ENCODE measurements around the gene FMN1.

Gene FMN1, protein sequence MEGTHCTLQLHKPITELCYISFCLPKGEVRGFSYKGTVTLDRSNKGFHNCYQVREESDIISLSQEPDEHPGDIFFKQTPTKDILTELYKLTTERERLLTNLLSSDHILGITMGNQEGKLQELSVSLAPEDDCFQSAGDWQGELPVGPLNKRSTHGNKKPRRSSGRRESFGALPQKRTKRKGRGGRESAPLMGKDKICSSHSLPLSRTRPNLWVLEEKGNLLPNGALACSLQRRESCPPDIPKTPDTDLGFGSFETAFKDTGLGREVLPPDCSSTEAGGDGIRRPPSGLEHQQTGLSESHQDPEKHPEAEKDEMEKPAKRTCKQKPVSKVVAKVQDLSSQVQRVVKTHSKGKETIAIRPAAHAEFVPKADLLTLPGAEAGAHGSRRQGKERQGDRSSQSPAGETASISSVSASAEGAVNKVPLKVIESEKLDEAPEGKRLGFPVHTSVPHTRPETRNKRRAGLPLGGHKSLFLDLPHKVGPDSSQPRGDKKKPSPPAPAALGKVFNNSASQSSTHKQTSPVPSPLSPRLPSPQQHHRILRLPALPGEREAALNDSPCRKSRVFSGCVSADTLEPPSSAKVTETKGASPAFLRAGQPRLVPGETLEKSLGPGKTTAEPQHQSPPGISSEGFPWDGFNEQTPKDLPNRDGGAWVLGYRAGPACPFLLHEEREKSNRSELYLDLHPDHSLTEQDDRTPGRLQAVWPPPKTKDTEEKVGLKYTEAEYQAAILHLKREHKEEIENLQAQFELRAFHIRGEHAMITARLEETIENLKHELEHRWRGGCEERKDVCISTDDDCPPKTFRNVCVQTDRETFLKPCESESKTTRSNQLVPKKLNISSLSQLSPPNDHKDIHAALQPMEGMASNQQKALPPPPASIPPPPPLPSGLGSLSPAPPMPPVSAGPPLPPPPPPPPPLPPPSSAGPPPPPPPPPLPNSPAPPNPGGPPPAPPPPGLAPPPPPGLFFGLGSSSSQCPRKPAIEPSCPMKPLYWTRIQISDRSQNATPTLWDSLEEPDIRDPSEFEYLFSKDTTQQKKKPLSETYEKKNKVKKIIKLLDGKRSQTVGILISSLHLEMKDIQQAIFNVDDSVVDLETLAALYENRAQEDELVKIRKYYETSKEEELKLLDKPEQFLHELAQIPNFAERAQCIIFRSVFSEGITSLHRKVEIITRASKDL (N-terminal part only)

DNA sequence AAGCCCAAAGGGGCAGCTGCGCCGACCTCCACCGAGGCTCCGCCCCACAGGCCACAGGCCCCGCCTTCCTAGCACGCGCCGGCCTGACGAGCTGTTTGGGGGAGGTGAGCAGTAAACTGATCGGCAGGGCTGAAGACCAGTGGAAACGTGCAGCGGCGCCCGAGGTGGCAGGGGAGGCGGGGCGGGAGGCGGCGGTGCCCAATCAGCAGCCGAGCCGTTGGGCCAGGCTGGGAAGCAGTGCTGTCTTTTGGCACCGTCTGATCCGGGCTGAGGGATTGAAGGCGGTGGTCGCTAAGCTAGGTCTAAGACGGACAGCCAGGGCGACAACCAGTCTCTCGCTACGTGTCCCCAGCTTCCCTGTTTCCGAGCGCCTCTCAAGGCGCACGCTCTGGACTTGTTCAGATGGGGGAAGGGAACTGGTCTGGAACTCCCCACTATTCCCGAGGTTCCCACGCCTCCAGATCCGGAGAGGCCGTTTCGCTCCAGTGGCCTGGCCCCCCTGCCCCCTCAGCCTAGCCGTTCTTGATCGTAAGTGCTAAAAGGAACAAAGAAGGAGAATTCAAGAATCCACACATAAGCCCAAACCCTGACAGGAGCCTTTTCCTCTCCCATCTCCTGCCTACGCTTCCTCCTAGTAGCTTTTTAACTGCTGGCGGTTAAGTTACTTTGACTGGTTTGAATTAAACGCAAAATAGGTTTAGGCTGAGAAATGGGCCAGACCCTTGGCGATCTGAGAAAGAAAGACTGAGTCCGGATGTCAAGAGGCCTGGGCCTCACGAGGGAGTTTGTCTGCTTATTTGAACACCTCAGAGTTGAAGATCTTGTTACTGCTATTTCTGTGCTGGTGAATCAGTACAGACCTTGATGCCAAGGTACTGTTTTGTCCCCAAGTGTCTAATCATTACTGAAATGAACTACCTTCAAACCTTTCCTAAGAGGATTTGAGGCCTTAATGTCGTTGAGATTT is at the start of gene FMN1:
Gene FMN1, minus strand, starts transcription at position 11 of the 967 bp plus-strand sequence. CDS start 39,800 bp downstream, outside the sequence.
- H3K27ac ChIP-seq (ENCODE audit: low read depth, low read length): no peak within 1 kb of the TSS
- no peaks in the 10 kb centered on the region for H3K36me3 ChIP-seq (ENCODE audit: insufficient read depth, low read length)
- no peaks in the 10 kb centered on the region for H3K4me1 ChIP-seq (ENCODE audit: control insufficient read depth, insufficient read depth, low read length, unreplicated experiment)
- H3K4me3 ChIP-seq (ENCODE audit: low read depth, low read length): peak within 1 kb of the TSS; percentile 78
- peaks cover 38% of the 10 kb centered on the region for H3K27me3 ChIP-seq (ENCODE audit: insufficient read depth, low read length)
- H2AFZ ChIP-seq (ENCODE audit: low read length, unreplicated experiment): peak within 1 kb of the TSS; percentile 83
- H3K79me2 ChIP-seq (ENCODE audit: control insufficient read depth, insufficient read depth, low read length, unreplicated experiment): no peaks in the 10 kb centered on the region

DNA sequence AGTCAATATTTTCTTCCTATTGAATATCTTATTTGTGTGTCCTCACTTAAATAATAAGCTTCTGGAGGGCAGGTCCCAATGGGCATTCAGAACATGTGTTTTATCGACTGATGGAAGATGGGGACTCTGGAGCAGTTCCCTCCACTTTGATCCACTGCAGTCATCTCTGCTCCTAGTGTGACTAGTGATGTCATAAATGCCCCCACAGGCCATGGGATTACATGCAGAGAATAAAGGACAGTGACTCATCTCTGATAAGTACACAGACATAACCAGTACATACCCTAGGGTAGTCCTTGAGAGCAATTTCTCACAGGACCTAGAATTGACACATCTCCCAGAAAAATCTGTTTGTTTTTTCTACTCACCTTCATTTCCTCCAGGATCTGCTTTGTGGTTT is 49.4 kb upstream of the FMN1 start:
- Histone ChIP-seq H3K36me3 (ENCODE audit: insufficient read depth, low read length) (no peaks in the 10 kb centered on the region), H3K27ac (ENCODE audit: low read depth, low read length) (peak overlapping the region; percentile 98), H3K27me3 (ENCODE audit: insufficient read depth, low read length) (no peaks in the 10 kb centered on the region), H2AFZ (ENCODE audit: low read length, unreplicated experiment) (no peak overlapping the region), H3K4me1 (ENCODE audit: control insufficient read depth, insufficient read depth, low read length, unreplicated experiment) (peaks cover 40% of the 10 kb centered on the region), H3K4me3 (ENCODE audit: low read depth, low read length) (no peak overlapping the region), H3K79me2 (ENCODE audit: control insufficient read depth, insufficient read depth, low read length, unreplicated experiment) (no peaks in the 10 kb centered on the region)

DNA sequence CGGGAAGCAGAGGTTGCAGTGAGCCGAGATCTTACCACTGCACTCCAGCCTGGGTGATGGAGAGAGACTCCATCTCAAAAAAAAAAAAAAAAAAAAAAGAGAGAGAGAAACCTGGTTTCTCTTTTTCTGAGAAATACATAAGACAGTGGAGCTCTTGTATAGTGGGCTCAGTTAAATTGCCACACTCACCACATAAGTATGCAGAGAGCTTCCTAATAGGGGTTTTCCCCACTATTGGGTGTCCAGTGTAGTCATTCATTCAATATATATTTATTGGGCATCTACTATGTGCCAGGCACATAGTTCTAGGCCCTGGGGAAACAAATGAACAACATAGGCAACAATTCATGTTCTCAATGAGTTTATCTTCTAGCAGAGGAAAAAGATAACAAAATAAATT is 48.9 kb upstream of the FMN1 start:
- Histone ChIP-seq H2AFZ (ENCODE audit: low read length, unreplicated experiment) (no peak overlapping the region), H3K27ac (ENCODE audit: low read depth, low read length) (peak overlapping the region; percentile 98), H3K27me3 (ENCODE audit: insufficient read depth, low read length) (no peaks in the 10 kb centered on the region), H3K36me3 (ENCODE audit: insufficient read depth, low read length) (no peaks in the 10 kb centered on the region), H3K4me3 (ENCODE audit: low read depth, low read length) (no peak overlapping the region), H3K4me1 (ENCODE audit: control insufficient read depth, insufficient read depth, low read length, unreplicated experiment) (peaks cover 40% of the 10 kb centered on the region), H3K79me2 (ENCODE audit: control insufficient read depth, insufficient read depth, low read length, unreplicated experiment) (no peaks in the 10 kb centered on the region)

DNA sequence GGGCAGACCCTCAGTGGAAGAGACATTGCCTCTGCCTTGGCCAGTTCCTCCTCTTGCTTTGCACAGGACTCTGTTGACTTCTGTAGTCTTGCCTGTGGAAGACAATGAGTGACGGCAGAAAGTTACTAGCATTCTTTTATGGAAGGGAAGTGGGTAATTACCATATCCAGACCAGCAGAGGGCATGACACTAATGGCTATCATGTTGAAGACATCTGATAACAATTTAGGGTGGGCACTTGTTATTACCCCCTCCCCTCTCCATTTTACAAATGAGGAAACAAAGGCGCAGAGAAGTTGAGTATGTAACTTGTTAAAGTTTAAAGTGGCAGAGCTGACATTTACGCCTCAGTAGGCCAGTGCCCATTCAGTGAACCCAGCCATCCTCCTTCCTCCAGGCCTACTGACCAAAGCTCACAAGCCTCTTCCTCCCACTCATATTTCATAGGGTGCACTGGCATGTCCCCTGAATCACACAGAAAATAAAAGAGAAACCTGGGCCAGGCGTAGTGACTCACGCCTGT is 48.2 kb upstream of the FMN1 start:
- Histone ChIP-seq H3K79me2 (ENCODE audit: control insufficient read depth, insufficient read depth, low read length, unreplicated experiment) (no peaks in the 10 kb centered on the region), H3K4me1 (ENCODE audit: control insufficient read depth, insufficient read depth, low read length, unreplicated experiment) (peaks cover 40% of the 10 kb centered on the region), H2AFZ (ENCODE audit: low read length, unreplicated experiment) (peak overlapping the region; percentile 20), H3K27ac (ENCODE audit: low read depth, low read length) (peak overlapping the region; percentile 98), H3K4me3 (ENCODE audit: low read depth, low read length) (peak overlapping the region; percentile 39; the same call in 1 of the 2 replicates), H3K36me3 (ENCODE audit: insufficient read depth, low read length) (no peaks in the 10 kb centered on the region), H3K27me3 (ENCODE audit: insufficient read depth, low read length) (no peaks in the 10 kb centered on the region)

DNA sequence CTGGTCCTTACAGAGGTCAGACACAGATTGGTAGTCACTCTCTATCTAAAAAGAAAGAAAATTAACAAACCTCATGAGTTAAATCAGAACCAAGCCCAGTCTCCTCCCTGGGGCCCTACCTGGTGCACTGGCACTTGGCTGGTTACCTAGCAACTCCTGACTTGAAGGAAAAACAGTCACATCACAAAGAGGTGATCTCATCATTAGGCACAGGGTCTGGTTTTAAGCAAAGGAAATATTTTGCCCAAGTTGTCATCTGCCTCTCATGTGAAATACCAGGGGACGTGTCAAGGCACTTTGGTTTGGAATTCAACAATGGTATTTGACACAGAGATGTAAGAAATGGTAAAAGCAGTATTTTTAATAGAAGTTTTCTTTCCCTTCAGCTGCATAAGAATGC is 47.7 kb upstream of the FMN1 start:
- no peaks in the 10 kb centered on the region for H3K79me2 ChIP-seq (ENCODE audit: control insufficient read depth, insufficient read depth, low read length, unreplicated experiment)
- peak overlapping the region; percentile 98 for H3K27ac ChIP-seq (ENCODE audit: low read depth, low read length)

DNA sequence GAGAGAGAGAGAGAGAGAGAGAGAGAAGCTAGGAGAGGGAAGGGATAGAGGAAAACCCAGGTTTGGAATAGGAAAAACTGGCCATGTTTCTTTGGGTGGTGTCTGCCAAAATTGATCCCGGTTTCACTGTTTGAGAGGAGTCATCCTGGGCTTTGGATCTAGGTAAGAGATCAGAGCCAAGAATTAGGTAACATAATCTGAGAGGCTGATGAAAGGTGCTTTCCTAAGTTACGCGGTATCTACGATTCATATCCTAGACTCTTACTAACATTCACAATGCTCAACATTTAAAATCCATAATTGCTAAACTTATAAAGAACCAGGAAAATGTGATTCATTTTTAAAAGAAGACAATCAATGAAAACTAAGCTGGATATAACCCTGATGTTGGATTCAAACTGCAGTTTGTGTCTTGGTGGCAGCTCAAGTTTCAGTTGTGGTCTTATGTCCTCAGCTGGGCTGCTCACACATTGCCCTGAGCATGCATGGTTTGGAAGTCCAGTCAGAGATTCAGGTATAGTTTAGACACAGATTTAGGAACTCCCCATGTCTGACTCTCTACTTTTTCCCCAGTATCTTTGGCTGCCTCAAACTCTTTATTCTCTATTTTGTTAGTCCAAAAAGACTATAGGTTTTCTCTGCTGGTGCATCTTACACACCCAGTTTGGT is 42.5 kb upstream of the FMN1 start:
- Histone ChIP-seq H3K79me2 (ENCODE audit: control insufficient read depth, insufficient read depth, low read length, unreplicated experiment) (no peaks in the 10 kb centered on the region), H3K27me3 (ENCODE audit: insufficient read depth, low read length) (no peaks in the 10 kb centered on the region), H3K4me3 (ENCODE audit: low read depth, low read length) (no peak overlapping the region), H2AFZ (ENCODE audit: low read length, unreplicated experiment) (peak overlapping the region; percentile 10), H3K4me1 (ENCODE audit: control insufficient read depth, insufficient read depth, low read length, unreplicated experiment) (peaks cover 16% of the 10 kb centered on the region), H3K36me3 (ENCODE audit: insufficient read depth, low read length) (no peaks in the 10 kb centered on the region), H3K27ac (ENCODE audit: low read depth, low read length) (no peak overlapping the region)

More for the DNA sequence above, 47.7 kb upstream of the FMN1 start:
- H3K4me3 ChIP-seq (ENCODE audit: low read depth, low read length): peak overlapping the region; percentile 39; the same call in 1 of the 2 replicates
- no peaks in the 10 kb centered on the region for H3K27me3 ChIP-seq (ENCODE audit: insufficient read depth, low read length)
- H2AFZ ChIP-seq (ENCODE audit: low read length, unreplicated experiment): peak overlapping the region; percentile 20
- no peaks in the 10 kb centered on the region for H3K36me3 ChIP-seq (ENCODE audit: insufficient read depth, low read length)
- H3K4me1 ChIP-seq (ENCODE audit: control insufficient read depth, insufficient read depth, low read length, unreplicated experiment): peaks cover 40% of the 10 kb centered on the region

DNA sequence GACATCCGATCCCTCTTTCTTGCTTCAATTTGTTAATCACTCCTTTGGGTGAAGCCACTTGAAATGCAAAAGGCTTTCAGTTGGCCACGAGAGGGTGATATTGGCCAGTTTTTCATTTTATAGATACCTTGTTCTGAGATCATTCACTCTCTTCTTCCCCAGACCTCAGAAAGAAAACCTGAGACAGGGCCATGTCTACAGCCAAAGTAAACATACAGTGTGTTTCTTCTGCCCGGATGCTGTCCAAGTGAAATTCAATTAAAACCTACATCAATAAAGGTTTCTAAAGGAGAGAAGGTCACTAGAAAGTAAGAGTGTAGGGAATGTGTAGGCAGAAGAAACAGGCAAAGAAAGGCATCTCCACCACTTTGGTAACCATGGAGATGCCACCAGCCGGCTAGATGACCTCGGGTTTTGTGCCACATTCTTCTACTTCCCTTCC is 39.5 kb upstream of the FMN1 start:
- no peak overlapping the region for H3K4me3 ChIP-seq (ENCODE audit: low read depth, low read length)
- H3K27ac ChIP-seq (ENCODE audit: low read depth, low read length): no peak overlapping the region
- peaks cover 8% of the 10 kb centered on the region for H3K4me1 ChIP-seq (ENCODE audit: control insufficient read depth, insufficient read depth, low read length, unreplicated experiment)
- no peaks in the 10 kb centered on the region for H3K79me2 ChIP-seq (ENCODE audit: control insufficient read depth, insufficient read depth, low read length, unreplicated experiment)
- H3K36me3 ChIP-seq (ENCODE audit: insufficient read depth, low read length): no peaks in the 10 kb centered on the region
- H2AFZ ChIP-seq (ENCODE audit: low read length, unreplicated experiment): no peak overlapping the region
- peaks cover 1% of the 10 kb centered on the region; the same call in 1 of the 2 replicates for H3K27me3 ChIP-seq (ENCODE audit: insufficient read depth, low read length)

DNA sequence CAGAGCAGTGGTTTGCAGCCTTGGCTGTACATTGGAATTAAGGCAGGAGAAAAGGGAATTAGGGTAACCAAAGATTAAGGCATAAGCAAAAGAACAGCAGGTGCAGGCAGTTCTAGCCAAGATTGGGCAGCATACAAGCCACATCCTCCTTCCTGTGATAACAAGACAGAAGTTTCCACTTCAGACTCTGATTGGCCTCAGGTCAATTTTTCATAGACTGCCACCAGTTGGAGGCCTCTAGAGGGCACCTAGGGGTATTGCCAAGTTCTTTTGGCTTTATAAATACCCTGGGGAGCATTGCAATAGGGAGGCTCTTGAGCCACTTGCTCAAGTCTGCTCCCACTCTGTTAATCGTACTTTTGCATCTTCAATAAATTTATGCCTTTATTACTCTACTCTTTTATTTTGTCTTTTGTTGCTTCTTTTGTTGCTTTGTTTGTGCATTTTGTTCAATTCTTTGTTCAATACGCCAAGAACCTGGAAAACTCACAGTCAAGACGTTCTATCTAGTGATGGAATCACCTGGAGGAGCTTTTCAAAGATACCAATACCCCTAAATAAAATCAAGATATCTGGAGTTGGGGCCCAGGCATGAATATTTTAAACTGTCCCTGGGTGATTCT is 32.2 kb upstream of the FMN1 start:
- Histone ChIP-seq H3K27ac (ENCODE audit: low read depth, low read length) (no peak overlapping the region), H3K27me3 (ENCODE audit: insufficient read depth, low read length) (peaks cover 44% of the 10 kb centered on the region), H3K36me3 (ENCODE audit: insufficient read depth, low read length) (no peaks in the 10 kb centered on the region), H3K4me1 (ENCODE audit: control insufficient read depth, insufficient read depth, low read length, unreplicated experiment) (no peaks in the 10 kb centered on the region), H3K79me2 (ENCODE audit: control insufficient read depth, insufficient read depth, low read length, unreplicated experiment) (no peaks in the 10 kb centered on the region), H3K4me3 (ENCODE audit: low read depth, low read length) (no peak overlapping the region), H2AFZ (ENCODE audit: low read length, unreplicated experiment) (no peak overlapping the region)

DNA sequence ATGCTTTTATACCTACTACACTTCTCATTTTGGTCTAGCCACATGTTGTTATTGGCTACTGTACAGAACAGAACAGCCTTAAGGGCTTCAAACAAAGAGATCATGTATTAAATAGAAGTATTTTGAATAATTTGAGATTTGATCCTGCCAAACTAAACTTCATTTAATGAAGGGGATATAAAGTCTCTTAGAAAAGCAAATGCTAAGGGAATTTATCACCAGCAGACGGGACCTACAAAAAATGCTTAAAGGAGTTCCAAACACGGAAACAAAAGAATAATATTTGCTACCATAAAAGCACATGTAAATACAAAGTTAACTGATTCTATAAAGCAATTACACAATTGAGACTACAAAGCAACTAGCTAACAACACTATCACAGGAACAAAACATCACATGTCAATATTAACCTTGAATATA is 23.6 kb upstream of the FMN1 start:
- H3K79me2 ChIP-seq (ENCODE audit: control insufficient read depth, insufficient read depth, low read length, unreplicated experiment): no peaks in the 10 kb centered on the region
- H3K27me3 ChIP-seq (ENCODE audit: insufficient read depth, low read length): peaks cover 17% of the 10 kb centered on the region
- H3K4me3 ChIP-seq (ENCODE audit: low read depth, low read length): no peak overlapping the region
- H3K4me1 ChIP-seq (ENCODE audit: control insufficient read depth, insufficient read depth, low read length, unreplicated experiment): no peaks in the 10 kb centered on the region
- no peak overlapping the region for H2AFZ ChIP-seq (ENCODE audit: low read length, unreplicated experiment)
- H3K27ac ChIP-seq (ENCODE audit: low read depth, low read length): no peak overlapping the region
- H3K36me3 ChIP-seq (ENCODE audit: insufficient read depth, low read length): no peaks in the 10 kb centered on the region
